ENCODE data around the gene OR8B2.
"Not testable (repeated sequence)": the region's sequence is repeated elsewhere in the genome, so short reads cannot be mapped to it uniquely, and the experiment has no call there.

OR8B2 gene, protein sequence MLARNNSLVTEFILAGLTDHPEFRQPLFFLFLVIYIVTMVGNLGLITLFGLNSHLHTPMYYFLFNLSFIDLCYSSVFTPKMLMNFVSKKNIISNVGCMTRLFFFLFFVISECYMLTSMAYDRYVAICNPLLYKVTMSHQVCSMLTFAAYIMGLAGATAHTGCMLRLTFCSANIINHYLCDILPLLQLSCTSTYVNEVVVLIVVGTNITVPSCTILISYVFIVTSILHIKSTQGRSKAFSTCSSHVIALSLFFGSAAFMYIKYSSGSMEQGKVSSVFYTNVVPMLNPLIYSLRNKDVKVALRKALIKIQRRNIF

GRCh38 chr11:124384399-124384798 lies at the start of gene OR8B2:
OR8B2 (minus strand) TSS chr11:124384499; CDS start chr11:124383343, 1,156 bp downstream.
- DNase-seq: no peak

GRCh38 chr11:124429599-124429998 lies 45.3 kb upstream of the OR8B2 start:
- no peak for DNase-seq

DNA sequence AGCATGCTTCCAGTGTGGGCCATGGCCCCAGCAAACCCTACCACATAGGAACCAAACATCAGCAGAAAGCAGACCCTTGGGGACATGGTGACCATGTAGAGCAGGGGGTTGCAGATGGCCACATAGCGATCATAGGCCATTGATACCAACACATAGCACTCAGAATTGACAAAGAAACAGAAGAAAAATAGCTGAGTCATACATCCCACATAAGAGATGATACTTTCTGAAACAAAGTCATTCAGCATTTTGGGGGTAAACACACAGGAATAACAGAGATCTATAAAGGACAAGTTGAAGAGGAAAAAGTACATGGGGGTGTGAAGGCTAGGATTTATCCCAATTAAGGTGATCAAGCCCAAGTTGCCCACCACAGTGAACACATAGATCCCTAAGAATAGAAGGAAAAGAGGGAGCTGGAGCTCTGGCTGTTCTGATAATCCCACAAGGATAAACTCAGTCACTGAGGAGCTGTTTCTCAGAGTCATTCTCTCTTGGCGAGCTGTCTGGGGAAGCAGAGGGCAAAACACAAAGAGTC lies 40.2 kb upstream of the OR8B2 start, which contains the start of gene OR8B4:
OR8B4 (minus strand) TSS at position 488 of the 538 bp plus-strand sequence; CDS start at position 488, 0 bp downstream.
- no peak for DNase-seq

DNA sequence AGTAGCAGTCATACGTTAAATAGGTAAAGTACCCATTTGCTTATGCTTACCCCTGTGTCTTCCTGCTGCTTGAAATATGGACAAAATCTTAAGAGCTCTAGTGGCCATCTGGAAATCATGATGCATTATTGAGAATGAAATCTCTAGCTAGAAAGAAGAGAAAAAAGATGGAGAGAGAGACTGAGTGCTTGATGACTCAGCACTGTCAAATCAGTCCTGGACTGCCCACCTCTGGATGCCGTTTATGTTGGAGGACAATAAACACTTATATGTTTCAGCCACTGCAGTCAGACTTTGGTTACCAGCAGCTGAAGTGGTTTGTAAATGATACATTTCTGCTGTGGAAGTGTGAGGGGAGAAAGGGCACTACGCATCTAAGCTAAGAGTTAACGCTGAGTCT lies 36.7 kb upstream of the OR8B2 start:
- DNase-seq: no peak

- DNase-seq: no peak
Observed at GRCh38 chr11:124415356-124415923, 31.1 kb upstream of the OR8B2 start.

- DNase-seq: no peak
Observed at GRCh38 chr11:124409906-124410305, 25.6 kb upstream of the OR8B2 start.

DNA sequence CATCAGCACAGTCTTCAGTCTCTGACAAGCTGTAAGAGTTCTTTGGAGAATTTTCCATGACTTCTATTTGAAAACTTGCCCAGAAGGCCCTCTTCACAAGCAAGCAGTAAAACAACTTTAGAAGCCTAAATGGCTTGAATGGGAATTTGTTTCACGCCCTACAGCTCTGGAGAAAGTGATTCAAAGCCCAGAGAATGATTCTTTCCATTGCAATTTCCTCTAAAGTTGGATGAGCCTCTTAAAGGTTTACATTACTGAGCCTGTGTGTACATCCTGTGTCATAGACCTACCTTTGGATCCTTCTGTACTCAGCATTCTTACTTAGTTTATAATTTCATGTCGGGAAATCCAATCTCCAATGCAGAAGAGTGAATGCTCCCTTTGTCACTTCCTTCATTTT lies 21.3 kb upstream of the OR8B2 start:
- DNase-seq: no peak

DNA sequence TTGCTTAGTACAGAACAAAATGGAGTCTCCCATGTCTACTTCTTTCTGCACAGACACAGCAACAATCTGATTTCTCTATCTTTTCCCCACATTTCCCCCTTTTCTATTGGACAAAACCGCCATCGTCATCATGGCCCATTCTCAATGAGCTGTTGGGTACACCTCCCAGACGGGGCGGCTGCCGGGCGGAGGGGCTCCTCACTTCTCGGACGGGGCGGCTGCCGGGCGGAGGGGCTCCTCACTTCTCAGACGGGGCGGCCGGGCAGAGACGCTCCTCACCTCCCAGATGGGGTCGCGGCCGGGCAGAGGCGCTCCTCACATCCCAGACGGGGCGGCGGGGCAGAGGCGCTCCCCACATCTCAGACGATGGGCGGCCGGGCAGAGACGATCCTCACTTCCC lies 18.9 kb upstream of the OR8B2 start:
- not testable (repeated sequence) for DNase-seq

- DNase-seq: peak; percentile 21
Observed at GRCh38 chr11:124402326-124402922, 18.1 kb upstream of the OR8B2 start.

DNA sequence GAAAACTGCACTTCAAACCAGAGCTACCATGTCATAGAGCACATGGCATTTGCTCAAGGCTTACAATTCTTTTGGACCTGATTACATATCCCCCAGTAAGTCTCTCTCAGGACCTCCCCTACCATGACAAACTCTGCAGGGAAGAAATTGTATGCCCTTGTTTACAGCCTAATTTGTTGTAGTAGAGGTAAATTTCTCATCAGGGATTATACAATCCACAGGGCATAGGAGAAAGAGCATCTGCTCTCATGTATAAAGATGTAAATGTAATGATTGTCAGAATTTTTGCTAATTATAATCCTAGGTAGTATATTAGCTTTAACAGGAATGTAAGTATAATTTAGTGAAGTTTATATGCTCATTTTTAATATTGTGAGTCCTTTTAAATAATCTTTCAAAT lies 14.6 kb upstream of the OR8B2 start, which contains the start of gene OR8B3:
OR8B3 (minus strand) TSS at position 101 of the 400 bp plus-strand sequence. CDS start 1,673 bp downstream, outside the sequence.
- DNase-seq: no peak

DNA sequence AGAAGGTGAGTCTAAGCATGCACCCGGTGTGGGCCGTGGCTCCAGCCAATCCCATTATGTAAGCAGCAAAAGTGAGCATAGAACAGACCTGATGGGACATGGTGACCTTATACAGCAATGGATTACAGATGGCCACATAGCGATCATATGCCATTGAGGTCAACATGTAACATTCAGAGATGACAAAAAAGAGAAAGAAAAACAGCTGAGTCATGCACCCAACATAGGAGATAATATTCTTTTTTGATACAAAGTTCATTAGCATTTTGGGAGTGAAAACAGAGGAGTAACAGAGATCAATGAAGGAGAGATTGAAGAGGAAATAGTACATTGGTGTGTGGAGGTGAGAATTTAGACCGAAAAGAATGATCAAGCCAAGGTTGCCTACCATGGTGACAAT lies 12.5 kb upstream of the OR8B2 start:
- DNase-seq: not testable (repeated sequence)

DNA sequence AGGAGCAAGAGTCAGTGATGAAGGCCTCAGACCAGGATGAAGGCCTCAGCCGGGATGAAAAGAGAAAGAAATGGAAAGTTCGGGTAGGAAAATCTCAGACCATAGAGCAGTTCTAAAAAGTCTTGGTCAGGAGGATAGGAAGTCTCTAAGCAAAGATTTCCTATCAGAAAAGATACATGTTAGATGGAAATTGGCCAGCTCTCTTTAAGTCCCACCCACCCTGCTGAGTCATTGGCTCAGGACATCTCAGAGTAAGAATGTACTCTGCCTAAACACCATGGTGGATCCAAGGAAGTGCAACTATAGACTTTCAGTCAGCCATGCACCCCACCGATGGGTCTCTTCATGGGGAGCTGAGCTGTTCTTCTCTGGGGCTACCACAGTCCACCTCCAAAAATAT lies 10.1 kb upstream of the OR8B2 start:
- DNase-seq: no peak

- not testable (repeated sequence) for DNase-seq
Observed at GRCh38 chr11:124382857-124383256, 1.4 kb downstream of the OR8B2 start.

DNA sequence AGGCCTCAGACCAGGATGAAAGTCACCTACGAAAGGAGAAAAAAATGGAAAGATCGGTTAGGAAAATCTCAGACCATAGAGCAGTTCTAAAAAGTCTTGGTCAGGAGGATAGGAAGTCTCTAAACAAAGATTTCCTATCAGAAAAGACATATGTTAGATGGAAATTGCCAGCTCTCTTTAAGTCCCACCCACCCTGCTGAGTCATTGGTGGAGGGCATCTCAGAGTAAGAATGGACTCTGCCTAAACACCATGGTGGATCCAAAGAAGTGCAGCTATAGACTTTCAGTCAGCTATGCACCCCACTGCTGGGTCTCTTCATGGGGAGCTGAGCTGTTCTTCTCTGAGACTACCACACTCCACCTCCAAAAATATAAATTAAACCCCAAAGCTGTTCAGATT lies 3.7 kb downstream of the OR8B2 start:
- DNase-seq: no peak

DNA sequence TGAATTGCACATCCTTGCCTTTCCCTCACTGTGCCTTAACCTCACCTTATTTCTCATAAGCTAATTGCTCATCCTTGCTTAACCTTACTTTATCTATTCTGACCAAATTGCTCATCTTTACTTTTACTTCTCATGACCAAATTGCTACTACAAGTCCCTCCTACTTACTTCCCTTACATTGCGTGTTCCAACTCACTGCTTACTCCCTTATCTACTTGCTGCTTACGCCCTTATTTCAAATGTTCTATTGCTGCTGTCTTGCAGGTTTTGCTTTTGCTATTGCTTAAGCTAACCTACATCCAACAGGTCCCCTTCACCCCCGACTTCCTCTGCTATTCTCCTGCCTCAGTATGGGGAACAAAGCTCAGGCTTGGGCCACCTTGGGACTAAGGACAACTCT lies 8.0 kb downstream of the OR8B2 start:
- DNase-seq: no peak

DNA sequence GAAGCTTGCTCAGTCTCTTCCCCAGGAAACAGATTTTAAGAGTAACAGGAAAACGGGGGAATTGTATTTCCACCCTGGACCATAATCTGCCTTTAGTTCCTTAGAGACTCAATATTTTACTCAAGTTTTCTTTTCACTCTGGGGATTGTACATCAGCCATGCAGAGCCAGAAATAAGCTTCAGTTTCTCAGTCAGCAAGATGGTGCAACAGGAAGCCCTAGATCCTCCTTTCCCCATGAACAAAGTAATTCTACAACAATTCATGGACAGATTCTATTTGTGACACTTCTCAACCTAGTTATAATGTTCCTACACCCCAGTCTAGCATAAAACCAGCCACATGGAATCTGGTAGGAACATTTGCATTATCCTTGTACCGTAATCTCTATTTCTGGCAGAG lies 24.7 kb downstream of the OR8B2 start:
- no peak for DNase-seq

- DNase-seq: no peak
Observed at GRCh38 chr11:124346311-124346955, 37.9 kb downstream of the OR8B2 start.

GRCh38 chr11:124344346-124344745 lies 40.0 kb downstream of the OR8B2 start:
- DNase-seq: no peak

DNA sequence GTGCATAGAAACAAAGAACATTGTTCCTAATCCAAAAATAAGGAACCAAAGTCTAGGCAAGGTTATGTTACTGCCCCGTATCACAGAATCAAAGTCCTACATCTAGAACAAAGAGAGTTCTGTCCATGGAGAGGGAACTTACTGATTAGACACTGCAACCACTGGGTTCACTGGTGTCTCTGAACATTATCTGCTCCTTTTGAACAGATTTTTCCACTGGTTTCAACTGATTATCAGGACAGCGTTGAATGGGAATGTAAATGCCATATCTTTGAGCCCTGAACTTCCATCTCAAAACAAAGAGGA lies 44.2 kb downstream of the OR8B2 start:
- DNase-seq: no peak

GRCh38 chr11:124339396-124340141 lies 44.7 kb downstream of the OR8B2 start:
- no peak for DNase-seq
